ENCODE measurements around the gene VPS29. TPM values are rescaled to one million over a fixed set of nuclear protein-coding genes. Genes with fewer than 3 reads are reported as not detected.

Gene VPS29
- total and polyA plus RNA-seq, 9 of the 15 experiments (the other 6 are each of a cell fraction or from before 2014, with no cell fraction given) = 85.8 to 638 (median 272) TPM

GRCh38 chr12:110528277-110528839, 26.4 kb upstream of the VPS29 start:
- ATAC-seq (no peak; the same call in 2 of the 3 replicates), FAIRE-seq (no peak), DNase-seq (ENCODE audit: extremely low read depth in 1 of 4, low spot score in 3 of 4) (no peak)
- no peak for TF ChIP-seq FIP1L1 (IDR thresholded peaks at IDR 0.05; ENCODE audit: low read depth, low read length, poor library complexity, severe bottlenecking)
- no peak for TF ChIP-seq ZC3H11A (IDR thresholded peaks at IDR 0.05; ENCODE audit: low read depth, low read length)
- no peak for TF ChIP-seq ZNF253 (CRISPR knock-in tag; conservative IDR thresholded peaks at IDR 0.05)
- no peak for TF ChIP-seq ZMIZ1 (IDR thresholded peaks at IDR 0.05; ENCODE audit: low read depth in 2 of 2, low read length in 2 of 2)
- TF ChIP-seq ZNF41 (CRISPR knock-in tag; conservative IDR thresholded peaks at IDR 0.05) = no peak
- TF ChIP-seq PTTG1 (tag; IDR thresholded peaks at IDR 0.05; ENCODE audit: low read depth) = no peak
- TF ChIP-seq ZNF133 (CRISPR knock-in tag; IDR thresholded peaks at IDR 0.05) = no peak
- no peak for TF ChIP-seq SRSF1 (IDR thresholded peaks at IDR 0.05; ENCODE audit: low read depth, low read length)
- no peak for TF ChIP-seq FUS (optimal IDR thresholded peaks at IDR 0.05; ENCODE audit: low read depth, low read length)
- no peak for TF ChIP-seq EP300 (IDR thresholded peaks at IDR 0.05; ENCODE audit: low read length)
- TF ChIP-seq ZBTB12 (CRISPR knock-in tag; IDR thresholded peaks at IDR 0.05) = no peak
- intact Hi-C loops (cut with micrococcal nuclease) (no loop called here), in situ Hi-C loops (cut with MboI) (no loop called here)
- 80% methylated on average over 6 of the region's 6 CpGs for WGBS (ENCODE audit: insufficient coverage, low coverage, missing lambda C conversion rate)
- BruUV-seq (replicated peaks) = no TSS peak
- Histone ChIP-seq H3K4me3 (no peak overlapping the region), H3K9ac (ENCODE audit: insufficient read depth in 1 of 2, low read depth in 2 of 2, low read length in 2 of 2) (no peak overlapping the region), H2AFZ (ENCODE audit: low read depth, low read length) (no peak overlapping the region), H3K27me3 (ENCODE audit: control insufficient read depth in 2 of 2, insufficient read depth in 2 of 2, low read length in 2 of 2) (no peaks in the 10 kb centered on the region), H3K36me3 (ENCODE audit: control insufficient read depth, insufficient read depth, low read length) (peaks cover 12% of the 10 kb centered on the region), H3K9me3 (replicated peaks; ENCODE audit: control insufficient read depth, insufficient read depth, low read depth, low read length) (no peaks in the 10 kb centered on the region), H3K4me2 (ENCODE audit: insufficient read depth, low read length) (no peak overlapping the region), H3K27ac (ENCODE audit: extremely low read depth, low read depth, low read length) (no peak overlapping the region), H3K79me2 (ENCODE audit: control insufficient read depth, insufficient read depth, low read length) (no peaks in the 10 kb centered on the region), H4K20me1 (replicated peaks; ENCODE audit: control insufficient read depth, insufficient read depth, low read length) (no peaks in the 10 kb centered on the region), H3K4me1 (replicated peaks in 1 of 2; ENCODE audit: control insufficient read depth in 2 of 2, insufficient read depth in 2 of 2, low read length in 2 of 2) (no peaks in the 10 kb centered on the region), H3K9me1 (ENCODE audit: control insufficient read depth, insufficient read depth, low read length) (no peaks in the 10 kb centered on the region)
- ChIA-PET CTCF (ENCODE audit: low intra/inter-chr PET ratio) (interaction anchor here (0.7 kb wide), 1 partner anchor 16 kb away, joined by 3 read pairs; no protein-coding TSS in a partner anchor), POLR2A (interaction anchor here (0.6 to 1.6 kb wide), 6 partner anchors 9 to 74 kb away, joined by 3 to 4 read pairs (median 3); no protein-coding TSS in a partner anchor)

Measured in K562 (cell line).